ENCODE results near the gene DECR2. TPM values are rescaled to one million over a fixed set of nuclear protein-coding genes. Genes with fewer than 3 reads are reported as not detected.

Gene DECR2
- total and polyA plus RNA-seq, 10 of the 15 experiments (the other 5 are each of a cell fraction or from before 2014, with no cell fraction given) = 0.53 to 20.3 (median 6.0) TPM

GRCh38 chr16:374616-374926 lies 27.1 kb upstream of the DECR2 start:
- peaks cover 4% of the 10 kb centered on the region for H3K79me2 ChIP-seq (ENCODE audit: control insufficient read depth, insufficient read depth, low read length)
- intact Hi-C loops (cut with micrococcal nuclease; ENCODE audit: unreplicated experiment) = no loop called here
- no peak overlapping the region for H3K27ac ChIP-seq (ENCODE audit: control insufficient read depth, insufficient read depth)
- no peak for TF ChIP-seq ZBTB33 (IDR thresholded peaks at IDR 0.05)
- no peak for TF ChIP-seq HDGF (IDR thresholded peaks at IDR 0.05)
- no peak for TF ChIP-seq PRDM15 (CRISPR knock-in tag; IDR thresholded peaks at IDR 0.05)
- no TSS peak for BruUV-seq (replicated peaks)
- H4K20me1 ChIP-seq (ENCODE audit: control insufficient read depth, insufficient read depth) = no peaks in the 10 kb centered on the region
- ChIA-PET RAD21 (ENCODE audit: unreplicated experiment) (no interaction called here), SMC1A (ENCODE audit: uncharacterized antibody, unreplicated experiment) (no interaction called here), CTCF (no interaction called here), POLR2A (no interaction called here)
- H3K36me3 ChIP-seq (ENCODE audit: control insufficient read depth in 2 of 2, insufficient read depth in 2 of 2, low read length in 1 of 2) = peaks cover 0 to 9% of the 10 kb centered on the region in 2 experiments; a peak in 3 of 4 replicates
- H3K4me3 ChIP-seq = no peak overlapping the region
- in situ Hi-C loops (cut with MboI) = no loop called here
- no peaks in the 10 kb centered on the region for H3K9me3 ChIP-seq (replicated peaks; ENCODE audit: control insufficient read depth, insufficient read depth, low read length)
- 78% methylated on average over 9 of the region's 9 CpGs for WGBS (ENCODE audit: insufficient coverage, insufficient replicate concordance, low lambda C conversion rate, missing lambda C conversion rate)
- no peak for FAIRE-seq
- H3K4me2 ChIP-seq (ENCODE audit: control insufficient read depth, insufficient read depth) = no peak overlapping the region
- H3K9ac ChIP-seq (ENCODE audit: control insufficient read depth, insufficient read depth, low read length) = no peak overlapping the region
- peaks cover 3% of the 10 kb centered on the region; the same call in 1 of the 2 replicates for H3K4me1 ChIP-seq (ENCODE audit: control insufficient read depth, insufficient read depth, low read length)
- no peak overlapping the region for H2AFZ ChIP-seq (ENCODE audit: control insufficient read depth, low read depth, low read length)
- H3K27me3 ChIP-seq (replicated peaks in 1 of 2; ENCODE audit: control insufficient read depth in 2 of 2, insufficient read depth in 2 of 2, low read length in 1 of 2) = no peaks in the 10 kb centered on the region
- ATAC-seq = no peak
- DNase-seq (ENCODE audit: low read depth, low spot score) = no peak

Measured in GM12878 (cell line).